ENCODE results near the gene PLEKHJ1.

Gene PLEKHJ1

GRCh38 chr19:2255112-2255845 lies 19.1 kb upstream of the PLEKHJ1 start:
- TF ChIP-seq CTCF (IDR thresholded peaks at IDR 0.05; ENCODE audit: borderline replicate concordance, insufficient read depth, low read depth, low read length): no peak
- H3K4me3 ChIP-seq (ENCODE audit: low read depth, low read length): no peak overlapping the region

GRCh38 chr19:2254064-2254872 lies 18.1 kb upstream of the PLEKHJ1 start:
- no peak for TF ChIP-seq CTCF (IDR thresholded peaks at IDR 0.05; ENCODE audit: borderline replicate concordance, insufficient read depth, low read depth, low read length)
- H3K4me3 ChIP-seq (ENCODE audit: low read depth, low read length): no peak overlapping the region

GRCh38 chr19:2253106-2254063 lies 17.3 kb upstream of the PLEKHJ1 start:
- H3K4me3 ChIP-seq (ENCODE audit: low read depth, low read length): peak overlapping the region; percentile 32
- peak; percentile 50 for TF ChIP-seq CTCF (IDR thresholded peaks at IDR 0.05; ENCODE audit: borderline replicate concordance, insufficient read depth, low read depth, low read length)

- H3K4me3 ChIP-seq (ENCODE audit: low read depth, low read length): peak overlapping the region; percentile 32
- no peak for TF ChIP-seq CTCF (IDR thresholded peaks at IDR 0.05; ENCODE audit: borderline replicate concordance, insufficient read depth, low read depth, low read length)
These were observed 16.6 kb upstream of the PLEKHJ1 start for GRCh38 chr19:2252797-2253105.

- no peak for TF ChIP-seq CTCF (IDR thresholded peaks at IDR 0.05; ENCODE audit: borderline replicate concordance, insufficient read depth, low read depth, low read length)
- H3K4me3 ChIP-seq (ENCODE audit: low read depth, low read length): no peak overlapping the region
These were observed 16.1 kb upstream of the PLEKHJ1 start for GRCh38 chr19:2252055-2252796.

Data from GM12875 (cell line).